HCT116 (cell line): ENCODE measurements around the gene SCPEP1. TPM values are rescaled to one million over a fixed set of nuclear protein-coding genes. Genes with fewer than 3 reads are reported as not detected.

Experiments
- ATAC-seq: fragments of 200-7000 bp; cut with Tn5 transposase; 2 replicates; pipeline ENCODE4 v1.9.1; 2020; ENCODE audit warnings: mild to moderate bottlenecking, moderate library complexity
- BruUV-seq: library from RNA; stranded (reverse); fragments of 400-500 nt; replicated peaks from 2 replicates; lab custom pipeline; 2021; lab: Mats Ljungman, UMichigan
- CTCF ChIA-PET: fragments of 300-600 bp; sonication (Branson Sonifier 250); formaldehyde crosslinking; loops from one replicate; lab custom pipeline; 2021; ENCODE audit warnings: antibody characterized with exemption; lab: Charles Lee
- POLR2A ChIA-PET: fragments of 300-600, 350-600 bp; sonication (Branson Sonifier 250); formaldehyde crosslinking; loops from one replicate; lab custom pipeline; 2021; ENCODE audit warnings: antibody characterized with exemption; lab: Charles Lee
- RAD21 ChIA-PET, 2 experiments: fragments of 300-600 bp; sonication (Branson Sonifier 250); formaldehyde crosslinking; loops; one replicate each; lab custom pipeline; 2023; ENCODE audit warnings: low total read pairs in 2 of 2; ENCODE audit not compliant: uncharacterized antibody in 2 of 2, unreplicated experiment in 2 of 2, low non-redundant PET in 1 of 2; lab: Charles Lee
- DNase-seq: peaks from one replicate; pipeline ENCODE4 v3.0.0-alpha.2; 2010; ENCODE audit warnings: low read depth, low spot score
- H2AFZ ChIP-seq: fragments of 200-600 bp; shearing (Covaris generic), sonication (generic); 2 replicates; pipeline ENCODE4 v1.6.1; 2017; ENCODE audit warnings: low read depth, mixed run types, mixed read lengths, antibody characterized with exemption, low read length; ENCODE audit not compliant: poor library complexity, severe bottlenecking
- H3K27ac ChIP-seq: 2 replicates; pipeline ENCODE4 v1.5.1; 2012; ENCODE audit warnings: low read depth, low read length
- H3K27me3 ChIP-seq: fragments of 200-600 bp; sonication (generic); 2 replicates; pipeline ENCODE4 v1.6.1; 2016; ENCODE audit warnings: mixed run types, low read length, mixed read lengths; ENCODE audit not compliant: insufficient read depth
- H3K36me3 ChIP-seq, 2 experiments: fragments of 200-500 bp in 1 of 2; fragments of 200-600 bp in 1 of 2; sonication (Bioruptor generic) in 1 of 2; sonication (generic) in 1 of 2; 2 replicates each; pipeline versions ENCODE4 v1.5.1 to v1.6.1; 2014 to 2016; ENCODE audit warnings: low read length in 2 of 2, inconsistent platforms in 1 of 2, mixed read lengths in 1 of 2, mixed run types in 1 of 2; ENCODE audit not compliant: insufficient read depth in 2 of 2, control insufficient read depth in 1 of 2
- H3K4me1 ChIP-seq, 2 experiments: fragments of 200-600 bp in 1 of 2; sonication (generic) in 1 of 2; 2 replicates each; pipeline versions ENCODE4 v1.5.1 to v1.6.1; 2012 to 2017; ENCODE audit warnings: low read length in 2 of 2, inconsistent platforms in 1 of 2, mild to moderate bottlenecking in 1 of 2, mixed read lengths in 1 of 2, mixed run types in 1 of 2, moderate library complexity in 1 of 2; ENCODE audit not compliant: insufficient read depth in 2 of 2, control insufficient read depth in 1 of 2
- H3K4me2 ChIP-seq: fragments of 200-600 bp; sonication (generic); 2 replicates; pipeline ENCODE4 v1.6.1; 2017; ENCODE audit warnings: mixed run types, low read length, mixed read lengths
- H3K4me3 ChIP-seq, 2 experiments: fragments of 200-600 bp in 1 of 2; sonication (generic) in 1 of 2; replicated peaks in 1 of 2; 2 replicates each; pipeline ENCODE4 v1.5.1; 2011 to 2016; ENCODE audit warnings: low read length in 2 of 2, control low read depth in 1 of 2, low read depth in 1 of 2, mild to moderate bottlenecking in 1 of 2, mixed read lengths in 1 of 2, mixed run types in 1 of 2
- H3K79me2 ChIP-seq: fragments of 200-600 bp; sonication (generic); 2 replicates; pipeline ENCODE4 v1.6.1; 2017; ENCODE audit warnings: mild to moderate bottlenecking, mixed run types, low read length, moderate library complexity, mixed read lengths; ENCODE audit not compliant: insufficient read depth
- H3K9ac ChIP-seq: fragments of 200-600 bp; sonication (generic); 2 replicates; pipeline ENCODE4 v1.6.1; 2016; ENCODE audit warnings: low read length, mixed read lengths
- H3K9me2 ChIP-seq: fragments of 200-600 bp; sonication (generic), shearing (Covaris generic); 2 replicates; pipeline ENCODE4 v1.6.1; 2017; ENCODE audit warnings: mixed run types, mild to moderate bottlenecking, moderate library complexity; ENCODE audit not compliant: insufficient read depth
- H3K9me3 ChIP-seq, 2 experiments: fragments of 200-500 bp in 1 of 2; fragments of 200-600 bp in 1 of 2; sonication (Bioruptor generic) in 1 of 2; sonication (generic) in 1 of 2; 2 replicates each; pipeline ENCODE4 v1.6.1; 2014 to 2017; ENCODE audit warnings: low read length in 2 of 2, mixed read lengths in 2 of 2, inconsistent platforms in 1 of 2, low read depth in 1 of 2, mild to moderate bottlenecking in 1 of 2, mixed run types in 1 of 2, moderate library complexity in 1 of 2; ENCODE audit not compliant: control insufficient read depth in 1 of 2, insufficient read depth in 1 of 2
- H4K20me1 ChIP-seq: fragments of 200-600 bp; sonication (generic), shearing (Covaris generic); 2 replicates; pipeline ENCODE4 v1.6.1; 2017; ENCODE audit warnings: mixed run types, mild to moderate bottlenecking, moderate library complexity; ENCODE audit not compliant: insufficient read depth
- CBX3 ChIP-seq: IDR thresholded peaks from 2 replicates; pipeline ENCODE4 v1.6.1; 2012; ENCODE audit warnings: low read depth
- EGR1 ChIP-seq: IDR thresholded peaks from 2 replicates; pipeline ENCODE4 v1.6.1; 2012; ENCODE audit warnings: low read depth
- ELF1 ChIP-seq: IDR thresholded peaks from 2 replicates; pipeline ENCODE4 v1.6.1; 2012; ENCODE audit warnings: low read depth, borderline replicate concordance
- FOSL1 ChIP-seq: IDR thresholded peaks from 2 replicates; pipeline ENCODE4 v1.6.1; 2012; ENCODE audit warnings: low read depth
- JUND ChIP-seq: IDR thresholded peaks from 2 replicates; pipeline ENCODE4 v1.6.1; 2012
- POLR2A ChIP-seq: IDR thresholded peaks from 2 replicates; pipeline ENCODE4 v1.7.0; 2011; ENCODE audit warnings: borderline replicate concordance; ENCODE audit not compliant: insufficient read depth, insufficient read length; ENCODE audit errors: extremely low read depth
- REST ChIP-seq: IDR thresholded peaks from 2 replicates; pipeline ENCODE4 v1.6.1; 2012; ENCODE audit warnings: low read depth
- SP1 ChIP-seq: IDR thresholded peaks from 2 replicates; pipeline ENCODE4 v1.6.1; 2012; ENCODE audit warnings: low read depth
- ZNF274 ChIP-seq: fragments of 200-500 bp; sonication (Bioruptor generic); IDR thresholded peaks from 2 replicates; pipeline ENCODE4 v1.6.1; 2014; ENCODE audit warnings: mild to moderate bottlenecking, low read depth, low read length, inconsistent platforms
- intact Hi-C: fragments of 100-400 bp; cut with micrococcal nuclease; formaldehyde crosslinking; loops from 2 replicates; pipeline ENCODE4 v1.10.0; 2022
- total RNA-seq: library from RNA; stranded (reverse); gene quantifications from one replicate; pipeline ENCODE4 v1.2.1, GENCODE V29; 2021; ENCODE audit not compliant: unreplicated experiment
- TF ChIP-seq, protein P1 (sequence below): IDR thresholded peaks from 2 replicates; pipeline ENCODE4 v1.6.1; 2012

Gene SCPEP1
- total RNA-seq, 1 experiment from 2014 or later = 28.3 TPM

- no TSS peak for BruUV-seq
- Histone ChIP-seq H3K4me2 (peak overlapping the region; percentile 42), H3K9me3 (0 out of 4 replicates have a peak, but pooled peaks cover 0 to 2% of the 10 kb centered on the region in 2 experiments), H3K27ac (no peak overlapping the region), H3K9me2 (no peaks in the 10 kb centered on the region), H4K20me1 (no peaks in the 10 kb centered on the region), H3K4me3 (no peak overlapping the region), H3K4me1 (peaks cover 11 to 12% of the 10 kb centered on the region in 2 experiments), H3K79me2 (no peaks in the 10 kb centered on the region), H3K27me3 (no peaks in the 10 kb centered on the region), H3K36me3 (no peaks in the 10 kb centered on the region), H3K9ac (no peak overlapping the region)
- ChIA-PET CTCF (no interaction called here), RAD21 (no interaction called here)
- ATAC-seq = peak; percentile 83
- intact Hi-C loops = no loop called here
- TF ChIP-seq, protein P1, sequence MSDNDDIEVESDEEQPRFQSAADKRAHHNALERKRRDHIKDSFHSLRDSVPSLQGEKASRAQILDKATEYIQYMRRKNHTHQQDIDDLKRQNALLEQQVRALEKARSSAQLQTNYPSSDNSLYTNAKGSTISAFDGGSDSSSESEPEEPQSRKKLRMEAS = no peak
- TF ChIP-seq JUND = peak; percentile 51; the same call in 1 of the 2 replicates
- TF ChIP-seq POLR2A = no peak
- peak; percentile 55; the same call in 1 of the 2 replicates for TF ChIP-seq FOSL1
- no peak for TF ChIP-seq REST
- peak; percentile 70 for TF ChIP-seq SP1
- no peak for TF ChIP-seq EGR1
- TF ChIP-seq ZNF274 = no peak
- TF ChIP-seq CBX3 = 0 out of 2 replicates have a peak, but pooled peaks have one; percentile 34
- no peak for TF ChIP-seq ELF1
- TF ChIP-seq, all 23 proteins: peak for 4
- no peak overlapping the region for H2AFZ ChIP-seq
- DNase-seq = no peak
- POLR2A ChIA-PET = no interaction called here
Observed at GRCh38 chr17:57016764-57017116, 38.8 kb downstream of the SCPEP1 start.
